Fibroblast of villous mesenchyme (primary cell): ENCODE results near the gene MMS22L. TPM values are rescaled to one million over a fixed set of nuclear protein-coding genes. Genes with fewer than 3 reads are reported as not detected.

Source experiments
- DNase-seq: peaks from one replicate; pipeline ENCODE4 v3.0.0-alpha.2; 2010; ENCODE audit warnings: low read depth
- H3K4me3 ChIP-seq: 2 replicates; pipeline ENCODE4 v1.5.1; 2011; ENCODE audit warnings: low read depth, mild to moderate bottlenecking, low read length
- CTCF ChIP-seq: IDR thresholded peaks from 2 replicates; pipeline ENCODE4 v1.5.1; 2012; ENCODE audit warnings: low read depth, mild to moderate bottlenecking, low read length; ENCODE audit not compliant: insufficient read depth
- total RNA-seq: library from RNA; depleted of rRNA; stranded (reverse); fragments of >200 nt; gene quantifications from 2 replicates; pipeline ENCODE4 v1.2.3, GENCODE V29; 2012

MMS22L gene
- total RNA-seq, 1 donor = 19.4 TPM

DNA sequence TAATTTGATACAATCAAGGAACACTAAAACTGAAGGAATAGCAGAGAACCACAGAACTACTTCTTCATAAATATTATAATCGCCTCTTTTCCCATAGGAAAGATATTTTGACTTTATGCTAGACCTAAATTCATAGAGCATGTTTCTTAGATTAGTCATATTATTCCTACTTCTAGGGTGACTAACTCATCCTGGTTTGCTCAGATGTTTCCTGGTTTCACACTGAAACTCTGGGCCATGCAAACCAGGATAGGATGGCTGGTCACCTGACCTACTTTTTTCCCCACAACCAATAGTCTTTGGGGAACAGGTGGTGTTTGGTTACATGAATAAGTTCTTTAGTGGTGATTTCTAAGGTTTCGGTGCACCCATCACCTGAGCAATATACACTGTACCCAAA lies 42.8 kb downstream of the MMS22L start:
- TF ChIP-seq CTCF = no peak
- peak; percentile 4 for DNase-seq
- no peak overlapping the region for H3K4me3 ChIP-seq

DNA sequence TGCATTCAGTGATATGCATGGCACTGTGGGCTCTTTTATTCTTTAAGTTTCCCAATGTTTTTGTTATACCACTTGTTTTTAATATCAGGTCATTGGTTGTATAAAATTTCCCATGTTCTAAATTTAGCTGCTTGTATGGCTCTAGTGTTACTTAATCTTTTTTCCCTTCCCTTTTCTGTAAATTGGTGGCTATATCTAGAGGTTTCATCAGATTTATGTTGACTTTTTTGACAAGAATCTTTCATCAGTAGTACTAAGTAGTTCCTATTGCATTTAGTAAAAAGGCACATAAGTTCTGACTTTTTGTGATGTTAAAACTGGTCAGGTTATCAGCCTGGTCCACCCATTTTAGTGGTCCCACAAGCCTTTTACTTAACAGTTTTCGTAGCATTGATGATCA lies 51.1 kb downstream of the MMS22L start:
- TF ChIP-seq CTCF = no peak

DNA sequence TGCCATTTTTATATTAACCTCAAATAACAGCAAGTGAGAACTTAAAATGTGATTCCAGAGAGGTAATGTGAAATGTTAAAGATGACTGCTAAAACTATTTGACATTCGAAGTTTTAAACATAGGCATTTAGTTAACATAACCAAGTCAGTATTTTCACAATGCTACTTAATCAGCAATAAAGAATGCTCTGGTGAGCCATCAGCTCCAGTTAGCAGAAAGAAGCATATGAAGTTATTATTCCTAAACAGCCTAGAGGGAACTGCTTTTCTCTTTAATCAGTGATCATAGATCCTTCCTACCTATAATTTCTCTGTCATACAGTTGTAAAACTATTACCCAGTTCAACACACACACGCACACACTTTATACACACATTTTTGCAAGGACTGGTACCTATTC lies 60.1 kb downstream of the MMS22L start:
- TF ChIP-seq CTCF = no peak
- DNase-seq = no peak

More for the DNA sequence above, 51.1 kb downstream of the MMS22L start:
- H3K4me3 ChIP-seq = no peak overlapping the region
- DNase-seq = no peak

GRCh38 chr6:97218912-97219311 lies 64.1 kb downstream of the MMS22L start:
- H3K4me3 ChIP-seq = no peak overlapping the region
- no peak for TF ChIP-seq CTCF
- no peak for DNase-seq

More for the DNA sequence above, 60.1 kb downstream of the MMS22L start:
- H3K4me3 ChIP-seq = no peak overlapping the region

DNA sequence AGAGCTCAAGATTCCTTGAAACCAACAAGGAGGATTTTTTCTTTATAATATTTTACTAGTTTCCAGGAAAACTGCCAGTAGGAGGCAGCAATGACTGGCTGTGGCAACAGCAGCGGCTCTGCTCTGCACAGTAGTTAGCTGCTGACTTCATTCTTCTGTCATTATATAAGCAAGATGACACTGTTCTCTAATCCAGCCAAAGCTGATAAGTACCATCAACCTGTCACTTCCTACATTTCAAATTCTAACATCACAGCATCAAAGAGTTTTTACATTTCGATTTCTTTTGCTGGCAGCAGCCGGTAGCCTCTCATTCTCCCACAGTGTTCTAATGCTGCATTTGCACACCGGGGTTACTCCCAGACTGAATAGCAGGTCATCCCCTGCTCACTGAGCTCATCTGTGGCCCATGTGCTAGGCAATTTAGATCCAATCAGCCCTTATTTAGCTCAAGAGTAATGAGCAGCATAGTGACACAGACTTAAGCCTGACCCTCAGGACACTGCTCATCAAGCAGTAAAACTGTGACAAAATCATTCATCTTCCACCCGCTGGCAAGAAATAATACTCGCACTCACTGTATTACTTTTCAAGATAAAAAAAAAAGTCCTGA lies 67.8 kb downstream of the MMS22L start:
- peak; percentile 78 for DNase-seq
- no peak overlapping the region for H3K4me3 ChIP-seq
- peak; percentile 68 for TF ChIP-seq CTCF

DNA sequence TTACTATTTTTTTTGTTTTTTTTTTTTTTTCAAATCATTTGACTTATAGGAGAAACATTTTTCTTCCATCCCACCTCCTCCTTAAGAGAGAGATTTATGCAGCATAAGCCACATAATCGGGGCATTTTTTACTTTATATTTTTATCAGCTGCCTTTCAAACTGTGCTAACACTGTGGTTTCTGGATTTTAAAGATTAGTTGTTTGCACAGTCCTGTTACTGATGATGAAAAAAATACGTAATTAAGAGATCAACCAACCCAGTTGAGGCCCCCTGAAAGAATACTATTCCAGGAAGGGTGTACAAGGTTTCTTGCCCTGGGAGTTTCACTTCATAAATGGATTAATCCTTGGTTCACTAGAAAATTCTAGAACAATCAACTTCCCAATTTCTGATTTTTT lies 68.3 kb downstream of the MMS22L start:
- TF ChIP-seq CTCF = no peak
- no peak overlapping the region for H3K4me3 ChIP-seq
- no peak for DNase-seq

DNA sequence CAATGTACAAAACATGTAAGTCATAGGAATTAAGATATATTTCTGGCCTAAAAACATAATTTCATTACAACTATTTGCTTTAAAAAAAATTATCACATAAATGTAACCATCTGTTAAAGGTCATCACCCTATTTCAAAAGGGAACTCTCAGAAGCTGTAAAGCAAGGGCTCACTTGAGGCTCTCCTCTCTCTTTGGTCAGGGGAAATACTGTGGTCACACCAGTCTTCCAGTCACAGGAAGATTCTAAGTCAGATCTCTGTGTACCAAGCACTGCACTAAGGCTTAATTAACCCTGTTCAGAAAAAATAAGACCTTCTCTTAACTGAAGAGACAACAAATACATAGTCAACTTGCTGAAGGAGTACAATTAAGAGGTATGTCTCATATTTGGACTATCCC lies 75.6 kb downstream of the MMS22L start:
- no peak overlapping the region for H3K4me3 ChIP-seq
- DNase-seq = no peak
- TF ChIP-seq CTCF = no peak
